Measurements from ENCODE around the gene SLC16A2. TPM values are rescaled to one million over a fixed set of nuclear protein-coding genes. Genes with fewer than 3 reads are reported as not detected.

The SLC16A2 gene
- polyA plus RNA-seq, 3 donors: not detected

GRCh38 chrX:74395556-74395955 lies 25.7 kb upstream of the SLC16A2 start:
- Histone ChIP-seq H3K27me3 (ENCODE audit: control insufficient read depth in 2 of 2, insufficient read depth in 2 of 2, low read length in 2 of 2) (no peaks in the 10 kb centered on the region), H4K20me1 (ENCODE audit: insufficient read depth, low read length) (no peaks in the 10 kb centered on the region), H3K9ac (ENCODE audit: insufficient read depth, low read length, poor library complexity, severe bottlenecking) (no peak overlapping the region), H3K4me2 (replicated peaks; ENCODE audit: extremely low read depth, low read length, poor library complexity, severe bottlenecking) (no peak overlapping the region), H3K27ac (ENCODE audit: low read depth in 1 of 2, low read length in 2 of 2) (no peak overlapping the region), H3K9me3 (replicated peaks in 1 of 2; ENCODE audit: control insufficient read depth in 1 of 2, insufficient read depth in 1 of 2, low read length in 2 of 2) (no peaks in the 10 kb centered on the region), H2AFZ (ENCODE audit: insufficient read depth, low read depth, low read length, poor library complexity, severe bottlenecking) (no peak overlapping the region), H3K4me1 (ENCODE audit: control insufficient read depth in 1 of 2, insufficient read depth in 2 of 2, low read length in 2 of 2) (no peaks in the 10 kb centered on the region), H3K79me2 (ENCODE audit: insufficient read depth, low read length) (no peaks in the 10 kb centered on the region), H3K4me3 (replicated peaks in 1 of 3; ENCODE audit: low read depth in 2 of 3, low read length in 3 of 3) (no peak overlapping the region), H3K36me3 (replicated peaks in 1 of 2; ENCODE audit: control insufficient read depth in 1 of 2, insufficient read depth in 2 of 2, low read length in 2 of 2) (no peaks in the 10 kb centered on the region)
- WGBS (ENCODE audit: insufficient coverage): no CpG with 5 or more reads among the region's 1 CpG
- Mint-ChIP-seq H3K4me3 (no peak overlapping the region), H3K36me3 (no peaks in the 10 kb centered on the region), H3K9me3 (no peaks in the 10 kb centered on the region), H3K4me1 (no peaks in the 10 kb centered on the region), H3K27ac (no peak overlapping the region), H3K27me3 (ENCODE audit: low read depth in 3 of 3) (peaks cover 1 to 7% (median 3%) of the 10 kb centered on the region in 3 donors)
- no peak for DNase-seq
- intact Hi-C loops (cut with micrococcal nuclease): no loop called here
- TF ChIP-seq, protein P1, sequence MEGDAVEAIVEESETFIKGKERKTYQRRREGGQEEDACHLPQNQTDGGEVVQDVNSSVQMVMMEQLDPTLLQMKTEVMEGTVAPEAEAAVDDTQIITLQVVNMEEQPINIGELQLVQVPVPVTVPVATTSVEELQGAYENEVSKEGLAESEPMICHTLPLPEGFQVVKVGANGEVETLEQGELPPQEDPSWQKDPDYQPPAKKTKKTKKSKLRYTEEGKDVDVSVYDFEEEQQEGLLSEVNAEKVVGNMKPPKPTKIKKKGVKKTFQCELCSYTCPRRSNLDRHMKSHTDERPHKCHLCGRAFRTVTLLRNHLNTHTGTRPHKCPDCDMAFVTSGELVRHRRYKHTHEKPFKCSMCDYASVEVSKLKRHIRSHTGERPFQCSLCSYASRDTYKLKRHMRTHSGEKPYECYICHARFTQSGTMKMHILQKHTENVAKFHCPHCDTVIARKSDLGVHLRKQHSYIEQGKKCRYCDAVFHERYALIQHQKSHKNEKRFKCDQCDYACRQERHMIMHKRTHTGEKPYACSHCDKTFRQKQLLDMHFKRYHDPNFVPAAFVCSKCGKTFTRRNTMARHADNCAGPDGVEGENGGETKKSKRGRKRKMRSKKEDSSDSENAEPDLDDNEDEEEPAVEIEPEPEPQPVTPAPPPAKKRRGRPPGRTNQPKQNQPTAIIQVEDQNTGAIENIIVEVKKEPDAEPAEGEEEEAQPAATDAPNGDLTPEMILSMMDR (IDR thresholded peaks at IDR 0.05): no peak

- DNase-seq: no peak
- no peaks in the 10 kb centered on the region for H4K20me1 ChIP-seq (ENCODE audit: insufficient read depth, low read length)
- no peaks in the 10 kb centered on the region for H3K9me3 Mint-ChIP-seq
- H3K27me3 ChIP-seq (ENCODE audit: control insufficient read depth in 2 of 2, insufficient read depth in 2 of 2, low read length in 2 of 2): no peaks in the 10 kb centered on the region
- no peak overlapping the region for H3K4me3 ChIP-seq (replicated peaks in 1 of 3; ENCODE audit: low read depth in 2 of 3, low read length in 3 of 3)
- H3K4me2 ChIP-seq (replicated peaks; ENCODE audit: extremely low read depth, low read length, poor library complexity, severe bottlenecking): no peak overlapping the region
- no peak overlapping the region for H3K9ac ChIP-seq (ENCODE audit: insufficient read depth, low read length, poor library complexity, severe bottlenecking)
- H3K4me1 Mint-ChIP-seq: no peaks in the 10 kb centered on the region
- no peaks in the 10 kb centered on the region for H3K9me3 ChIP-seq (replicated peaks in 1 of 2; ENCODE audit: control insufficient read depth in 1 of 2, insufficient read depth in 1 of 2, low read length in 2 of 2)
- H3K36me3 ChIP-seq (replicated peaks in 1 of 2; ENCODE audit: control insufficient read depth in 1 of 2, insufficient read depth in 2 of 2, low read length in 2 of 2): no peaks in the 10 kb centered on the region
- H3K27ac Mint-ChIP-seq: no peak overlapping the region
- H2AFZ ChIP-seq (ENCODE audit: insufficient read depth, low read depth, low read length, poor library complexity, severe bottlenecking): no peak overlapping the region
- H3K36me3 Mint-ChIP-seq: no peaks in the 10 kb centered on the region
- no peaks in the 10 kb centered on the region for H3K4me1 ChIP-seq (ENCODE audit: control insufficient read depth in 1 of 2, insufficient read depth in 2 of 2, low read length in 2 of 2)
- TF ChIP-seq, protein P1 (IDR thresholded peaks at IDR 0.05): no peak
- WGBS (ENCODE audit: insufficient coverage): no CpG with 5 or more reads among the region's 2 CpGs
- no peak overlapping the region for H3K27ac ChIP-seq (ENCODE audit: low read depth in 1 of 2, low read length in 2 of 2)
- intact Hi-C loops (cut with micrococcal nuclease): no loop called here
- H3K79me2 ChIP-seq (ENCODE audit: insufficient read depth, low read length): no peaks in the 10 kb centered on the region
- H3K4me3 Mint-ChIP-seq: no peak overlapping the region
- H3K27me3 Mint-ChIP-seq (ENCODE audit: low read depth in 3 of 3): peaks cover 0 to 8% (median 5%) of the 10 kb centered on the region in 3 donors
These were observed 15.3 kb upstream of the SLC16A2 start for GRCh38 chrX:74405973-74406489.

All from CD14-positive monocyte (primary cell).